ENCODE results near the gene POLR2L. TPM values are rescaled to one million over a fixed set of nuclear protein-coding genes. Genes with fewer than 3 reads are reported as not detected.

Gene POLR2L
- total RNA-seq, 6 experiments from 2014 or later: 439 to 504 (median 478) TPM

- Mint-ChIP-seq H3K27me3 (ENCODE audit: insufficient read depth) (peaks cover 2% of the 10 kb centered on the region; the same call in 1 of the 2 replicates), H3K27ac (peak overlapping the region; percentile 52; the same call in 1 of the 2 replicates), H3K4me1 (ENCODE audit: low read depth) (peaks cover 18% of the 10 kb centered on the region), H3K9me3 (no peaks in the 10 kb centered on the region), H3K4me3 (peak overlapping the region; percentile 85), H3K36me3 (ENCODE audit: low read depth) (peaks cover 4% of the 10 kb centered on the region)
- DNase-seq: no peak
- TF ChIP-seq CTCF (IDR thresholded peaks at IDR 0.05): no peak
Measured at GRCh38 chr11:804599-804964, 37.7 kb downstream of the POLR2L start.

GRCh38 chr11:803770-804598 is 38.3 kb downstream of the POLR2L start:
- Mint-ChIP-seq H3K4me1 (ENCODE audit: low read depth) (peaks cover 16% of the 10 kb centered on the region), H3K27ac (0 out of 2 replicates have a peak overlapping the region, but pooled peaks have one; percentile 52), H3K9me3 (no peaks in the 10 kb centered on the region), H3K27me3 (ENCODE audit: insufficient read depth) (peaks cover 2% of the 10 kb centered on the region; the same call in 1 of the 2 replicates), H3K36me3 (ENCODE audit: low read depth) (peaks cover 2% of the 10 kb centered on the region), H3K4me3 (peak overlapping the region; percentile 85)
- no peak for TF ChIP-seq CTCF (IDR thresholded peaks at IDR 0.05)
- DNase-seq: no peak

GRCh38 chr11:803467-803742 is 38.9 kb downstream of the POLR2L start:
- Mint-ChIP-seq H3K27ac (no peak overlapping the region), H3K4me1 (ENCODE audit: low read depth) (peaks cover 12% of the 10 kb centered on the region), H3K4me3 (peak overlapping the region; percentile 85; the same call in 1 of the 2 replicates), H3K36me3 (ENCODE audit: low read depth) (no peaks in the 10 kb centered on the region; the same call in 1 of the 2 replicates), H3K27me3 (ENCODE audit: insufficient read depth) (peaks cover 2% of the 10 kb centered on the region; the same call in 1 of the 2 replicates), H3K9me3 (no peaks in the 10 kb centered on the region)
- TF ChIP-seq CTCF (IDR thresholded peaks at IDR 0.05): no peak
- no peak for DNase-seq

GRCh38 chr11:802693-803466 is 39.4 kb downstream of the POLR2L start:
- Mint-ChIP-seq H3K27ac (no peak overlapping the region), H3K9me3 (no peaks in the 10 kb centered on the region), H3K36me3 (ENCODE audit: low read depth) (no peaks in the 10 kb centered on the region; the same call in 1 of the 2 replicates), H3K27me3 (ENCODE audit: insufficient read depth) (peaks cover 2% of the 10 kb centered on the region; the same call in 1 of the 2 replicates), H3K4me3 (no peak overlapping the region; the same call in 1 of the 2 replicates), H3K4me1 (ENCODE audit: low read depth) (peaks cover 10% of the 10 kb centered on the region)
- TF ChIP-seq CTCF (IDR thresholded peaks at IDR 0.05): no peak
- DNase-seq: no peak

GRCh38 chr11:802018-802617 is 40.2 kb downstream of the POLR2L start:
- no peak for DNase-seq
- H3K4me3 Mint-ChIP-seq: no peak overlapping the region
- H3K36me3 Mint-ChIP-seq (ENCODE audit: low read depth): no peaks in the 10 kb centered on the region
- H3K27me3 Mint-ChIP-seq (ENCODE audit: insufficient read depth): peaks cover 2% of the 10 kb centered on the region; the same call in 1 of the 2 replicates
- H3K27ac Mint-ChIP-seq: no peak overlapping the region
- H3K4me1 Mint-ChIP-seq (ENCODE audit: low read depth): peaks cover 6% of the 10 kb centered on the region; the same call in 1 of the 2 replicates
- no peak for TF ChIP-seq CTCF (IDR thresholded peaks at IDR 0.05)
- no peaks in the 10 kb centered on the region for H3K9me3 Mint-ChIP-seq

Measured in HFFc6 (cell line).